SK-N-SH (cell line): ENCODE measurements around the gene IL11.

ENCODE experiments used
- SMC3 ChIP-seq: IDR thresholded peaks from 2 replicates; pipeline ENCODE4 v1.6.1; 2012; ENCODE audit warnings: low read depth, low read length, improper control_type of control experiment
- TF ChIP-seq, protein P1 (sequence below): fragments of 150-350 bp; IDR thresholded peaks from 2 replicates; pipeline ENCODE4 v1.6.1; 2017; ENCODE audit warnings: antibody characterized with exemption, low read length, low read depth, borderline replicate concordance

DNA sequence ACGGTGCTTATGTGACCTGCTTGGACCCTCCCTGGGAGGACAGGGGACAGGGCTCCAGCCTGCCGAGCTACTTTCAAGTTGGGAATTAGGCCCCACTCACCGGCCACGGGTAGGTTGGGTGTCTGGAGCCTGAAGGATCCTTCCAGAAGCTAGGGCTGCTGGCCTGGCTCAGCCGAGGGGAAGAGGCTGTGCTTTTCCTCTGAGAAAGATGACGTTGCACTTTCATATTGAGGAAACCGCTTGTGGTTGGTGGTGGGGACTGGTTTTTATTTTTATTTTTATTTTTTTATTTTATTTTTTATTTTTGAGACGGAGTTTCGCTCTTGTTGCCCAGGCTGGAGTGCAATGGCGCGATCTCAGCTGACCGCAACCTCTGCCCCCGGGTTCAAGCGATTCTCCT is 45.1 kb downstream of the IL11 start, which contains the start of gene TMEM150B:
- TF ChIP-seq, protein P1, sequence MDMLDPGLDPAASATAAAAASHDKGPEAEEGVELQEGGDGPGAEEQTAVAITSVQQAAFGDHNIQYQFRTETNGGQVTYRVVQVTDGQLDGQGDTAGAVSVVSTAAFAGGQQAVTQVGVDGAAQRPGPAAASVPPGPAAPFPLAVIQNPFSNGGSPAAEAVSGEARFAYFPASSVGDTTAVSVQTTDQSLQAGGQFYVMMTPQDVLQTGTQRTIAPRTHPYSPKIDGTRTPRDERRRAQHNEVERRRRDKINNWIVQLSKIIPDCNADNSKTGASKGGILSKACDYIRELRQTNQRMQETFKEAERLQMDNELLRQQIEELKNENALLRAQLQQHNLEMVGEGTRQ: no peak
- no peak for TF ChIP-seq SMC3
